GM19463 (cell line): ENCODE measurements around the gene MUC6.
"Not testable (repeated sequence)": the region's sequence is repeated elsewhere in the genome, so short reads cannot be mapped to it uniquely, and the experiment has no call there.

Experiments used
- ATAC-seq: cut with Tn5 transposase; IDR thresholded peaks from one replicate; pipeline ENCODE4 v1.9.1; 2021; ENCODE audit warnings: mild to moderate bottlenecking, moderate library complexity; ENCODE audit not compliant: unreplicated experiment

Gene MUC6

GRCh38 chr11:1024597-1025409 lies 11.7 kb downstream of the MUC6 start:
- ATAC-seq = no peak

- no peak for ATAC-seq
Measured at GRCh38 chr11:1023811-1024596, 12.5 kb downstream of the MUC6 start.

GRCh38 chr11:1022908-1023810 lies 13.4 kb downstream of the MUC6 start:
- no peak for ATAC-seq

- no peak for ATAC-seq
Measured at GRCh38 chr11:1022411-1022810, 14.1 kb downstream of the MUC6 start.

- ATAC-seq = no peak
Measured at GRCh38 chr11:1020211-1020905, 16.2 kb downstream of the MUC6 start.

- no peak for ATAC-seq
Measured at GRCh38 chr11:1019321-1019910, 17.1 kb downstream of the MUC6 start.

GRCh38 chr11:1018091-1018490 lies 18.4 kb downstream of the MUC6 start:
- ATAC-seq = no peak

- ATAC-seq = no peak
Measured at GRCh38 chr11:1017269-1018005, 19.1 kb downstream of the MUC6 start.

- ATAC-seq = not testable (repeated sequence)
Measured at GRCh38 chr11:1016610-1017126, 19.9 kb downstream of the MUC6 start.

- ATAC-seq = no peak
Measured at GRCh38 chr11:1015826-1016545, 20.5 kb downstream of the MUC6 start.

GRCh38 chr11:1015064-1015463 lies 21.5 kb downstream of the MUC6 start:
- ATAC-seq = no peak

GRCh38 chr11:1014276-1014675 lies 22.2 kb downstream of the MUC6 start:
- ATAC-seq = no peak

- no peak for ATAC-seq
Measured at GRCh38 chr11:1013631-1013935, 22.9 kb downstream of the MUC6 start.

GRCh38 chr11:1012740-1013630 lies 23.5 kb downstream of the MUC6 start:
- ATAC-seq = no peak

- ATAC-seq = no peak
Measured at GRCh38 chr11:1012291-1012690, 24.2 kb downstream of the MUC6 start.

- no peak for ATAC-seq
Measured at GRCh38 chr11:1011320-1011698, 25.2 kb downstream of the MUC6 start.

GRCh38 chr11:1010551-1011319 lies 25.8 kb downstream of the MUC6 start:
- ATAC-seq = no peak
